ENCODE measurements around the gene LMNTD2.
A peak's percentile ranks its signal among the peaks of the same experiment; 100 is the strongest.
"Not testable (repeated sequence)": the region's sequence is repeated elsewhere in the genome, so short reads cannot be mapped to it uniquely, and the experiment has no call there.

The LMNTD2 gene

DNA sequence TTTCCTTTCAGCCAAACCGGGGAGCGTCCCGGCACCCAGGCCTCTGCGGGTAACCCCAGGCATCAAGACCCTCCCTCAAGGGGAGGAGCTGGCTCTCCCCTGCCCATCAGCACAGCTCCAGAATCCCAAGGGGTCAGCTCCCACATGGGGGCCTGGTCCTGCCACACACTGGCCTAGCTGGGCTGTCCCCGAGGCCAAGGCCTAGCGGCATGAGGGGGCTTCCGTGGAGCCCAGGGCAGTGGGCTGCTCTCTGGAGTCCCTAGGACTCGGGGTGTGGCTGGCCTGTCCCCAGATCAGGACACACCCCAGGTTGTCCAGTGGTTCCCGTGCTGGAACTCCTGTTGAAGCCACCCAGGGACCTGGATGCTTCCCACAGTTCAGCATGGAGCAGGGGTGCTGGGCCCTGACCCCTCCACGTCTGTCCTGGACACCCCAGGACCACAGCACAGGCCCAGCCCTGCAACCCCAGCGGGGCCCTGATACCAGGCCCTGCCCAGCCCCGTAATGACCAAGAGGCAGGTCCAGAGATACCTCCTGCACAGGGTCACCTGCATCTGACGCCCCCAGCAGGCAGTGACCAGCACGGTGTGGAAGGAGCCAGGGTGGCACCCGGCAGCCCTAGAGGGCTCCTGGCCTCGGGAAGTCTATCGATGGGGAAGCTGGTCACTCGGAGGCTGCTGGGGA lies 30.7 kb downstream of the LMNTD2 start:
- H3K9ac ChIP-seq: no peak overlapping the region
- peaks cover 16% of the 10 kb centered on the region for H3K4me1 ChIP-seq
- no peak for TF ChIP-seq Cebpa-rat (IDR thresholded peaks at IDR 0.05)
- no peaks in the 10 kb centered on the region for H3K9me3 ChIP-seq
- H3K27ac ChIP-seq: no peak overlapping the region
- peaks cover 59% of the 10 kb centered on the region for H3K36me3 ChIP-seq
- H3K4me3 ChIP-seq: no peak overlapping the region
- peaks cover 49% of the 10 kb centered on the region for H4K20me1 ChIP-seq
- no peaks in the 10 kb centered on the region for H3K27me3 ChIP-seq
- no peak overlapping the region for H3K4me2 ChIP-seq

DNA sequence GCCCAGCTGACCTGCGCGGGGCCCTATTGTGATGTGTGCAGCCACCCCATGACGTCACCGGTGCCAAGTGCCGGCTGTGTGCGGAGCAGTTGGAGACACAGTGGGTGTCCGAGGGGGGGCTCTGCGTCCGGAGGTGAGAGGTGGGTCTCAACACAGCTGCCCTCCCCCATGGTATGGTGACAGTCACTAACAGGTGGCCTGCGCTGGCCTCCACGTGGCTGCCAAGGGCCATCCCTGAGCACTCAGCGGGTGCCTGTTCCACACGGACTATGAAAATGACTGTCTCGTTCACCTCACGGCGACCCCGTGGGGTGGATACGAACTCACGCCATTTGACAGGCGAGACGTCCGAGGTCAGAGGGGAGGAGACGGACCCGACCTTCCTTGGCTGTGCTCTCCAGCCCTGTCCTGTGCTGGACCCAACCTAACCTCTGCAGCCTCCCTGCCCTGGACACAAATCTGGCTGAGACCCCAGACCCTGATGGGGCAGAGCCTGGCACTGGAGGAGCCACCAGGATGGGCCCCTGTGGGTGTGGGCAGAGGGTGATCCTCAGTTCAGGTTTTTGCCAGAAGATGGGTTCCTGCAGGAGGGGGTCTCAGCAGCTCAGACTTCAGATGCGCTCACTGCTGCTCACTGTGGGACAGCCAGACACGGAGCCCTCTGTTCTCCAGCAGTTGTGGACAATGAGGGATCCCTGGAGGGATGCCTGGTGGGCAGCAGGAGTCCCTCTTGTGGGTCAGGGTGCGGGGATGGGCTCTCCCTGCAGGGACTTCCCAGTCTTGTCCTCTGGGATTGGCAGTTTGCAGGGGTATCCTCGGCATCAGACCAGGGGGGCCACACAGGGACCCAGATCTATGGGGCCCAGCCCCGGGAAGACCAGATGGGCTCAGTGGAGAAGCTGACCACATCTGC lies 31.5 kb downstream of the LMNTD2 start:
- H3K4me2 ChIP-seq: no peak overlapping the region
- H3K36me3 ChIP-seq: peaks cover 58% of the 10 kb centered on the region
- no peak for TF ChIP-seq Cebpa-rat (IDR thresholded peaks at IDR 0.05)
- H3K9ac ChIP-seq: no peak overlapping the region
- peaks cover 11% of the 10 kb centered on the region for H3K4me1 ChIP-seq
- no peak overlapping the region for H3K4me3 ChIP-seq
- H3K27me3 ChIP-seq: no peaks in the 10 kb centered on the region
- H3K27ac ChIP-seq: no peak overlapping the region
- no peaks in the 10 kb centered on the region for H3K9me3 ChIP-seq
- H4K20me1 ChIP-seq: peaks cover 41% of the 10 kb centered on the region

DNA sequence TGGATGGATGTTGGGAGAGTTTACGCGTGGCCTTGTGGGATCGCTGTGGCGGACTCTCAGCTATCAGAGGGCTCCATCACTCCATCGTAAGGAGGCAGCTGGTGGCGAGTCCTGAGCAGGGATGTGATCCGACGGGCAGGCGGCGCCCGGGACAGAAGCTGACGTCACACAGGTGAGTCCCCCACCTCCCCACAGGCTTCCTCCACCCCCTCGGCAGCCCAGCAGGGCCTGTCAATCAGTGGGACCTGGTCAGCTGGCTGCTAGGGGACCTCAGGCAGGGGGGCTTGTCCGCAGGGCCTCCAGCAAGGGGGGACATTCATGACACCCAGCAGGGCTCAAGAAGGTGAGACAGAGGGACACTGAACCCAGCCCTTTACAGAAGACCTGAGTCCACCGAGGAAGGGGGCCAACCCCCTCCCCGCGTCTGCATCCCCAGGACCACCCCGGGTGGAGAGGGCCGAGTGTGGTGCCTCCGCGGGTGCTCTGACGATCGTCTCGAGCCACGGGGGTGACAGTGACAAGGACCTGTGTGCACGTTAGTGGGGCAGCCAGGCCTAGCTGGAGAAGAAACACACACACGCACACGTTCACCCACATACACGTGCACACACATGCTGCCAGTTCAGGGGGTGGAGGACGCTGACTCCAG lies 32.2 kb downstream of the LMNTD2 start:
- H3K27me3 ChIP-seq: no peaks in the 10 kb centered on the region

DNA sequence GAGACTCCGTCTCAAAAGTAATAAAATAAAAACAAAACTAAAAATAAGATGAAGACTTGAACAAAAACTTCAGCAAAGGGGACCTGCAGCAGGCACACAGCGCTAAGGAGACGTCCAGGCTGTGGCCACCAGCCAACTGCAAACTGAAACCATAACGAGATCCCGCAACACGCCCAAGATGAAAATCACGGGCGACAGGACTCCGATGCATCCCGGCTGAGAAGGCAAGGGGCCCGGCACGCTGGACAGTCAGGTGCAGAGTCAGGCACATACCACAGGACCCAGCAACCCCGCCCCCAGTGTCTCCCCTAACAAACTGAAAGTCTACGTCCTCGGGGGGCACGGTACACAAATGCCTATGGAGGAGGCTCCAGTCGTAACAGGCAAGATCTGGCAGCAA lies 34.3 kb downstream of the LMNTD2 start:
- Histone ChIP-seq H3K4me2 (no peak overlapping the region), H3K27ac (no peak overlapping the region), H3K27me3 (no peaks in the 10 kb centered on the region), H3K9ac (no peak overlapping the region), H4K20me1 (peaks cover 12% of the 10 kb centered on the region), H3K36me3 (peaks cover 29% of the 10 kb centered on the region), H3K4me1 (peaks cover 4% of the 10 kb centered on the region), H3K9me3 (no peaks in the 10 kb centered on the region), H3K4me3 (no peak overlapping the region)
- TF ChIP-seq Cebpa-rat (IDR thresholded peaks at IDR 0.05): no peak

More for the DNA sequence above, 32.2 kb downstream of the LMNTD2 start:
- Histone ChIP-seq H3K27ac (no peak overlapping the region), H4K20me1 (peaks cover 33% of the 10 kb centered on the region), H3K9me3 (no peaks in the 10 kb centered on the region), H3K4me1 (peaks cover 3% of the 10 kb centered on the region), H3K4me3 (no peak overlapping the region), H3K9ac (no peak overlapping the region), H3K36me3 (peaks cover 50% of the 10 kb centered on the region), H3K4me2 (no peak overlapping the region)
- no peak for TF ChIP-seq Cebpa-rat (IDR thresholded peaks at IDR 0.05)

DNA sequence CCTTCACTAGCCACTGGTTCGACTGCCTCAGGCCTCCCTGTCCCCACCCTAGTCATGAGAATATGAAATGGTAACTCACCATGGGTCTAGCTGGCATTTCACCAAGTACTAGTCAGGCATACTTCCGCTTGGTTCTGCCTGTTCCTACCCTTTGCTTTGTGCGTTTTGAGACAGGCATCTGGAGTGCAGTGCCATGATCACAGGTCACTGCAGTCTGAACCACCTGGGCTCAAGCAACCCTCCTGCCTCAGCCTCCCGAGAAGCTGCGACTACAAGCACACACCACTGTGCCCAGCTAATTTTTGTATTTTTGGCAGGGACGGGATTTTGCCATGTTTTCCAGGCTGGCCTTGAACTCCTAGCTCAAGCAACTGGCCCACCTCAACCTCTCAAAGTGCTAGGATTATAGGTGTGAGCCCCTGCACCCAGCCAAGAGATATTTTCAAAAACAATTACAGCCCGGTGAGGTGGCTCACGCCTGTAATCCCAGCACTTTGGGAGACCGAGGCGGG lies 39.3 kb downstream of the LMNTD2 start:
- Histone ChIP-seq H3K27me3 (no peaks in the 10 kb centered on the region), H3K4me2 (0 out of 2 replicates have a peak overlapping the region, but pooled peaks have one; percentile 9), H3K4me1 (peaks cover 15% of the 10 kb centered on the region), H3K27ac (no peak overlapping the region), H3K36me3 (peaks cover 11% of the 10 kb centered on the region; the same call in 1 of the 2 replicates), H4K20me1 (no peaks in the 10 kb centered on the region), H3K4me3 (no peak overlapping the region), H3K9ac (no peak overlapping the region), H3K9me3 (peaks cover 13% of the 10 kb centered on the region)
- TF ChIP-seq Cebpa-rat (IDR thresholded peaks at IDR 0.05): no peak

DNA sequence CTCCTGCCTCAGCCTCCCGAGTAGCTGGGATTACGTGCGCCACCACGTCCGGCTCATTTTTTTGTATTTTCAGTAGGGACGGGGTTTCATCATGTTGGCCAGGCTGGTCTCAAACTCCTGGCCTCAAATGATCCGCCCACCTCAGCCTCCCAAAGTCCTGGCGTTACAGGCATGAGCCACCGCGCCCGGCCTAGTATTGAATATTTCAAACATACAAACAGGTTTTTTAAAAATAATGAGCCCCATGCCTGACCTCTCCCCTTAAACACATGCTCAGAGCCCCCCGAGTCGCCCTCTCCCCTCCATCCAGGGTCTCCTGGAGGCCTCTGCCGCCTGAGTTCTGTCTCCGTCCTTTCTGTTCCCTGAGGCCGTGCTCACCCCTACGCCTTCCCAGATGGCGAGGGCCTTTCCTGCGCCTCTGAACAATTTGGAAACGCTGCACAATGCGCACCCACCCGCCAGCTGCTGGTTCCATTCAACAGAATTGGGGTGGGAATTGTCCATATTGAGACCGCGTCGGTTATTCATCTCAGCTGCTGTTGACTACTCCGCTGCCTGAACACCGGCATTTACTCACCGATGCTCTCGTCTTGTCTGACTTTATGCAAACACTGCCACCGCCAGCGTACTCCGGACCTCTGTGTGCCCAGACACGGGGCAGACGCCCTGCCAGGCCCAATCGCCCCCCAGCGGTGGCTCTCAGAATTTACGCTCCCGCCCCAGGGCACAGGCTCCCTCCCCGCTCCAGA lies 39.9 kb downstream of the LMNTD2 start:
- peaks cover 16% of the 10 kb centered on the region for H3K9me3 ChIP-seq
- TF ChIP-seq Cebpa-rat (IDR thresholded peaks at IDR 0.05): no peak
- peaks cover 14% of the 10 kb centered on the region; the same call in 1 of the 2 replicates for H3K36me3 ChIP-seq
- no peaks in the 10 kb centered on the region for H4K20me1 ChIP-seq
- peaks cover 15% of the 10 kb centered on the region for H3K4me1 ChIP-seq
- H3K4me3 ChIP-seq: no peak overlapping the region
- H3K27ac ChIP-seq: no peak overlapping the region
- no peak overlapping the region for H3K9ac ChIP-seq
- 0 out of 2 replicates have a peak overlapping the region, but pooled peaks have one; percentile 9 for H3K4me2 ChIP-seq
- no peaks in the 10 kb centered on the region for H3K27me3 ChIP-seq

DNA sequence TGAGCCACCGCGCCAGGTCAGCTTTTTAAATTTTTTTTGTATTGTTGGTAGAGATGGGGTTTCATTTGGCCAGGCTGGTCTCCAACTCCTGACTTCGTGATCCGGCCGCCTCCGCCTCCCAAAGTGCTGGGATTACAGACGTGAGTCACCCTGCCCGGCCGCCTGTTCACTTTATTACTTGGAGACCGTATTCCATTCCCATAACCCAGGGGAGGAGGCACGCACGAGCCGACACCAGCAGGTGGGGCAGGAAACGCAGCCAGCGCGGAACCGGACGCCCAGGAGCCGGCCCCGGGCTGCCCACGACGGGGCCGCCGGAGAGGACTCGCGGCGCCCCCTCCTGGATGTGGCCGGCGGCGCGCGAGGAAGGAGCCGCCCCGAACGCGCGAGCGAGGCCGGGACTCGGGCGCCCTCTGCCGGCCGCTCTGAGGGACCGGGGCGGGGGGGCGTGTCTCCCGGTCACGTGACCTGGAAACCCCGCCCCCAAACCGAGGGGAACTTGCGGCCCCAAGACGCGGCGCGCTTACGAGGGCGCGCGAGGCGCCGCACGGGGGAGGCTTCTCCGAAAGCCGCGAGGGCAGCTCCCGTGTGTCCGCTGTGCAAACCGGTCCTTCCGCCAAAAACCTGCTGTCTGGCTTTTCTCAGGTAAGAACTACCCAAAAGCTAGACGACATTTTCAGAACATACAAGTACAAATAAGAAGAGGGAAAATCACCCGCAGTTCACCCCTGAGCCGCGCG lies 41.9 kb downstream of the LMNTD2 start:
- Histone ChIP-seq H3K27me3 (no peaks in the 10 kb centered on the region), H3K9me3 (peaks cover 16% of the 10 kb centered on the region), H4K20me1 (no peaks in the 10 kb centered on the region), H3K36me3 (peaks cover 28% of the 10 kb centered on the region; the same call in 1 of the 2 replicates), H3K9ac (no peak overlapping the region), H3K4me3 (peak overlapping the region; percentile 44), H3K4me2 (peak overlapping the region; percentile 69), H3K4me1 (peaks cover 15% of the 10 kb centered on the region), H3K27ac (no peak overlapping the region)
- no peak for TF ChIP-seq Cebpa-rat (IDR thresholded peaks at IDR 0.05)

DNA sequence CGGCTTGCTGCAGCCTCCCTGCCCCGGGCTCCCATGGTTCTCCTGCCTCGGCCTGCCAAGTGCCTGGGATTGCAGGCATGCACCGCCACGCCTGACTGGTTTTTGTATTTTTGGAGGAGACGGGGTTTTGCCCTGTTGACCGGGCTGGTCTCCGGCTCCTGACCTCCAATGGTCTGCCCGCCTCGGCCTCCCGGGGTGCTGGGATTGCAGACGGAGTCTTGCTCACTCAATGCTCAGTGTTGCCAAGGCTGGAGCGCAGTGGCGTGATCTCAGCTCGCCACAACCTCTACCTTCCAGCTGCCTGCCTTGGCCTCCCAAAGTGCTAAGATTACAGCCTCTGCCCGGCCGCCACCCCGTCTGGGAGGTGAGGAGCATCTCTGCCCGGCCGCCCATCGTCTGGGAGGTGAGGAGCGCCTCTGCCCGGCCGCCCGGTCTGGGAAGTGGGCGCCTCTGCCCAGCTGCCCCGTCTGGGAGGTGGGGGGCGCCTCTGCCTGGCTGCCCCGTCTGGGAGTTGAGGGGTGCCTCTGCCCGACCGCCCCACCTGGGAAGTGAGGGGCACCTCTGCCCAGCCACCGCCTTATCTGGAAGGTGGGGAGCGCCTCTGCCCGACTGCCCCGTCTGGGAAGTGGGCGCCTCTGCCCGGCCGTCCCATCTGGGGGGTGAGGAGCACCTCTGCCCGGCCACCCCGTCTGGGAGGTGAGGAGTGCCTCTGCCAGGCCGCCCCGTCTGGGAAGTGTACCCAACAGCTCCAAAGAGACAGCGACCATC lies 43.4 kb downstream of the LMNTD2 start:
- not testable (repeated sequence) for H3K27me3 ChIP-seq, H3K4me2 ChIP-seq, H3K4me3 ChIP-seq, H3K9ac ChIP-seq, H4K20me1 ChIP-seq, H3K27ac ChIP-seq
- Histone ChIP-seq H3K4me1 (peaks cover 24% of the 10 kb centered on the region), H3K36me3 (peaks cover 37% of the 10 kb centered on the region; the same call in 1 of the 2 replicates), H3K9me3 (peaks cover 16% of the 10 kb centered on the region)
